Measurements from ENCODE around the gene YWHAG. TPM values are rescaled to one million over a fixed set of nuclear protein-coding genes. Genes with fewer than 3 reads are reported as not detected.

YWHAG gene
- total and polyA plus RNA-seq, 9 of the 15 experiments (the other 6 are each of a cell fraction or from before 2014, with no cell fraction given) = 30.4 to 246 (median 94.5) TPM

DNA sequence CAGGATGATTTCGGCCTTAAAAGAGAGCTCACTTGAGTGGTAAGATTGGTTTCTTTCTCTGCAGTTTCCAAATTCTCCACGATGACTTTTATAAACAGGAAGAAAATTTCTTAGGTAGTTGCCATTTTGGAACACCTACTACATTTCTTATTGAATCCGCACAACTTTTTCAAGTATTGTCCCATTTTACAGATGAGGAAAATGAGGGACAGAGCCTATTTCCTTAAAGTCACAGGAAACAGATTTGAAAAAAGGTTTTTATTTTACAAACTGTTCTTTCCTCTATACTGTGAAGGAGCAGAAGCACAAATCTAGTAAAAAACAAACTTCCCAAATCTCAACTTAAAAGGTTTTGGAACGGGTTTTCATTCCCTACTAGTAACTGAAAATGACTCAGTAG is 2.7 kb downstream of the YWHAG start (continued):
- TF ChIP-seq, protein P1, sequence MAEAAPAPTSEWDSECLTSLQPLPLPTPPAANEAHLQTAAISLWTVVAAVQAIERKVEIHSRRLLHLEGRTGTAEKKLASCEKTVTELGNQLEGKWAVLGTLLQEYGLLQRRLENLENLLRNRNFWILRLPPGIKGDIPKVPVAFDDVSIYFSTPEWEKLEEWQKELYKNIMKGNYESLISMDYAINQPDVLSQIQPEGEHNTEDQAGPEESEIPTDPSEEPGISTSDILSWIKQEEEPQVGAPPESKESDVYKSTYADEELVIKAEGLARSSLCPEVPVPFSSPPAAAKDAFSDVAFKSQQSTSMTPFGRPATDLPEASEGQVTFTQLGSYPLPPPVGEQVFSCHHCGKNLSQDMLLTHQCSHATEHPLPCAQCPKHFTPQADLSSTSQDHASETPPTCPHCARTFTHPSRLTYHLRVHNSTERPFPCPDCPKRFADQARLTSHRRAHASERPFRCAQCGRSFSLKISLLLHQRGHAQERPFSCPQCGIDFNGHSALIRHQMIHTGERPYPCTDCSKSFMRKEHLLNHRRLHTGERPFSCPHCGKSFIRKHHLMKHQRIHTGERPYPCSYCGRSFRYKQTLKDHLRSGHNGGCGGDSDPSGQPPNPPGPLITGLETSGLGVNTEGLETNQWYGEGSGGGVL (CRISPR knock-in tag; IDR thresholded peaks at IDR 0.05) = no peak
- no peak for TF ChIP-seq SAFB (IDR thresholded peaks at IDR 0.05; ENCODE audit: borderline replicate concordance, low read depth, low read length)
- TF ChIP-seq RBM39 (optimal IDR thresholded peaks at IDR 0.05; ENCODE audit: low read depth, low read length) = no peak
- TF ChIP-seq HDAC1 (IDR thresholded peaks at IDR 0.05) = 0 out of 4 replicates have a peak, but pooled peaks of 1 of the 2 experiments have one; percentile 21
- TF ChIP-seq KDM1A (IDR thresholded peaks at IDR 0.05) = peak; percentile 26 to 51; a peak in 3 of 4 replicates
- peak; percentile 92 for TF ChIP-seq RBM25 (IDR thresholded peaks at IDR 0.05; ENCODE audit: low read depth, low read length, severe bottlenecking)
- no peak for TF ChIP-seq GATAD2B (IDR thresholded peaks at IDR 0.05; ENCODE audit: borderline replicate concordance)
- TF ChIP-seq, protein P2, sequence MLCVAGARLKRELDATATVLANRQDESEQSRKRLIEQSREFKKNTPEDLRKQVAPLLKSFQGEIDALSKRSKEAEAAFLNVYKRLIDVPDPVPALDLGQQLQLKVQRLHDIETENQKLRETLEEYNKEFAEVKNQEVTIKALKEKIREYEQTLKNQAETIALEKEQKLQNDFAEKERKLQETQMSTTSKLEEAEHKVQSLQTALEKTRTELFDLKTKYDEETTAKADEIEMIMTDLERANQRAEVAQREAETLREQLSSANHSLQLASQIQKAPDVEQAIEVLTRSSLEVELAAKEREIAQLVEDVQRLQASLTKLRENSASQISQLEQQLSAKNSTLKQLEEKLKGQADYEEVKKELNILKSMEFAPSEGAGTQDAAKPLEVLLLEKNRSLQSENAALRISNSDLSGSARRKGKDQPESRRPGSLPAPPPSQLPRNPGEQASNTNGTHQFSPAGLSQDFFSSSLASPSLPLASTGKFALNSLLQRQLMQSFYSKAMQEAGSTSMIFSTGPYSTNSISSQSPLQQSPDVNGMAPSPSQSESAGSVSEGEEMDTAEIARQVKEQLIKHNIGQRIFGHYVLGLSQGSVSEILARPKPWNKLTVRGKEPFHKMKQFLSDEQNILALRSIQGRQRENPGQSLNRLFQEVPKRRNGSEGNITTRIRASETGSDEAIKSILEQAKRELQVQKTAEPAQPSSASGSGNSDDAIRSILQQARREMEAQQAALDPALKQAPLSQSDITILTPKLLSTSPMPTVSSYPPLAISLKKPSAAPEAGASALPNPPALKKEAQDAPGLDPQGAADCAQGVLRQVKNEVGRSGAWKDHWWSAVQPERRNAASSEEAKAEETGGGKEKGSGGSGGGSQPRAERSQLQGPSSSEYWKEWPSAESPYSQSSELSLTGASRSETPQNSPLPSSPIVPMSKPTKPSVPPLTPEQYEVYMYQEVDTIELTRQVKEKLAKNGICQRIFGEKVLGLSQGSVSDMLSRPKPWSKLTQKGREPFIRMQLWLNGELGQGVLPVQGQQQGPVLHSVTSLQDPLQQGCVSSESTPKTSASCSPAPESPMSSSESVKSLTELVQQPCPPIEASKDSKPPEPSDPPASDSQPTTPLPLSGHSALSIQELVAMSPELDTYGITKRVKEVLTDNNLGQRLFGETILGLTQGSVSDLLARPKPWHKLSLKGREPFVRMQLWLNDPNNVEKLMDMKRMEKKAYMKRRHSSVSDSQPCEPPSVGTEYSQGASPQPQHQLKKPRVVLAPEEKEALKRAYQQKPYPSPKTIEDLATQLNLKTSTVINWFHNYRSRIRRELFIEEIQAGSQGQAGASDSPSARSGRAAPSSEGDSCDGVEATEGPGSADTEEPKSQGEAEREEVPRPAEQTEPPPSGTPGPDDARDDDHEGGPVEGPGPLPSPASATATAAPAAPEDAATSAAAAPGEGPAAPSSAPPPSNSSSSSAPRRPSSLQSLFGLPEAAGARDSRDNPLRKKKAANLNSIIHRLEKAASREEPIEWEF (CRISPR knock-in tag; IDR thresholded peaks at IDR 0.05) = no peak
- TF ChIP-seq ZNF79 (CRISPR knock-in tag; IDR thresholded peaks at IDR 0.05; ENCODE audit: low read depth) = no peak
- 0 out of 2 replicates have a peak, but pooled peaks have one; percentile 13 for TF ChIP-seq HDAC2 (IDR thresholded peaks at IDR 0.05)
- no peak for TF ChIP-seq SMAD2 (IDR thresholded peaks at IDR 0.05; ENCODE audit: low read depth, low read length)
- no peak for TF ChIP-seq RHOXF2B (CRISPR knock-in tag; conservative IDR thresholded peaks at IDR 0.05)
- TF ChIP-seq PPARD (CRISPR knock-in tag; IDR thresholded peaks at IDR 0.05) = no peak
- TF ChIP-seq, protein P3, sequence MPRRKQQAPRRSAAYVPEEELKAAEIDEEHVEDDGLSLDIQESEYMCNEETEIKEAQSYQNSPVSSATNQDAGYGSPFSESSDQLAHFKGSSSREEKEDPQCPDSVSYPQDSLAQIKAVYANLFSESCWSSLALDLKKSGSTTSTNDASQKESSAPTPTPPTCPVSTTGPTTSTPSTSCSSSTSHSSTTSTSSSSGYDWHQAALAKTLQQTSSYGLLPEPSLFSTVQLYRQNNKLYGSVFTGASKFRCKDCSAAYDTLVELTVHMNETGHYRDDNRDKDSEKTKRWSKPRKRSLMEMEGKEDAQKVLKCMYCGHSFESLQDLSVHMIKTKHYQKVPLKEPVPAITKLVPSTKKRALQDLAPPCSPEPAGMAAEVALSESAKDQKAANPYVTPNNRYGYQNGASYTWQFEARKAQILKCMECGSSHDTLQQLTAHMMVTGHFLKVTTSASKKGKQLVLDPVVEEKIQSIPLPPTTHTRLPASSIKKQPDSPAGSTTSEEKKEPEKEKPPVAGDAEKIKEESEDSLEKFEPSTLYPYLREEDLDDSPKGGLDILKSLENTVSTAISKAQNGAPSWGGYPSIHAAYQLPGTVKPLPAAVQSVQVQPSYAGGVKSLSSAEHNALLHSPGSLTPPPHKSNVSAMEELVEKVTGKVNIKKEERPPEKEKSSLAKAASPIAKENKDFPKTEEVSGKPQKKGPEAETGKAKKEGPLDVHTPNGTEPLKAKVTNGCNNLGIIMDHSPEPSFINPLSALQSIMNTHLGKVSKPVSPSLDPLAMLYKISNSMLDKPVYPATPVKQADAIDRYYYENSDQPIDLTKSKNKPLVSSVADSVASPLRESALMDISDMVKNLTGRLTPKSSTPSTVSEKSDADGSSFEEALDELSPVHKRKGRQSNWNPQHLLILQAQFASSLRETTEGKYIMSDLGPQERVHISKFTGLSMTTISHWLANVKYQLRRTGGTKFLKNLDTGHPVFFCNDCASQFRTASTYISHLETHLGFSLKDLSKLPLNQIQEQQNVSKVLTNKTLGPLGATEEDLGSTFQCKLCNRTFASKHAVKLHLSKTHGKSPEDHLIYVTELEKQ (CRISPR knock-in tag; IDR thresholded peaks at IDR 0.05) = no peak
- TF ChIP-seq EZH2 (IDR thresholded peaks at IDR 0.05; ENCODE audit: borderline replicate concordance, low read depth, low read length) = no peak
- TF ChIP-seq, protein P4, sequence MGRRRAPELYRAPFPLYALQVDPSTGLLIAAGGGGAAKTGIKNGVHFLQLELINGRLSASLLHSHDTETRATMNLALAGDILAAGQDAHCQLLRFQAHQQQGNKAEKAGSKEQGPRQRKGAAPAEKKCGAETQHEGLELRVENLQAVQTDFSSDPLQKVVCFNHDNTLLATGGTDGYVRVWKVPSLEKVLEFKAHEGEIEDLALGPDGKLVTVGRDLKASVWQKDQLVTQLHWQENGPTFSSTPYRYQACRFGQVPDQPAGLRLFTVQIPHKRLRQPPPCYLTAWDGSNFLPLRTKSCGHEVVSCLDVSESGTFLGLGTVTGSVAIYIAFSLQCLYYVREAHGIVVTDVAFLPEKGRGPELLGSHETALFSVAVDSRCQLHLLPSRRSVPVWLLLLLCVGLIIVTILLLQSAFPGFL (CRISPR knock-in tag; IDR thresholded peaks at IDR 0.05) = no peak
